B cell (primary cell): ENCODE measurements around the gene ABCA13. TPM values are rescaled to one million over a fixed set of nuclear protein-coding genes. Genes with fewer than 3 reads are reported as not detected.

Source experiments
- ATAC-seq: fragments of 200-7000 bp; cut with Tn5 transposase; one replicate; pipeline ENCODE4 v1.10.0; 2021; ENCODE audit warnings: low read depth, mild to moderate bottlenecking, moderate number of reproducible peaks, moderate library complexity
- CTCF ChIA-PET: fragments of 350-600 bp; sonication (Branson Sonifier 250); formaldehyde crosslinking; loops from one replicate; lab custom pipeline; 2021; ENCODE audit warnings: antibody characterized with exemption, inconsistent platforms; lab: Charles Lee
- POLR2A ChIA-PET: fragments of 350-600 bp; sonication (Branson Sonifier 250); formaldehyde crosslinking; loops from one replicate; lab custom pipeline; 2021; ENCODE audit warnings: antibody characterized with exemption; lab: Charles Lee
- DNase-seq: peaks from one replicate; pipeline ENCODE4 v3.0.0; 2013
- H2AFZ ChIP-seq: 2 replicates; pipeline ENCODE4 v1.6.1; 2012; ENCODE audit warnings: mild to moderate bottlenecking, low read depth, low read length; ENCODE audit not compliant: insufficient read depth, poor library complexity, severe bottlenecking
- H3K27ac ChIP-seq, 2 donors: 1 replicate in 1 of 2; 2 replicates in 1 of 2; pipeline ENCODE4 v1.5.1; 2012 to 2013; ENCODE audit warnings: low read length in 2 of 2, mild to moderate bottlenecking in 2 of 2, moderate library complexity in 1 of 2
- H3K27me3 ChIP-seq, 4 experiments: fragments of 200-600 bp in 1 of 4; sonication (generic) in 1 of 4; replicated peaks in 1 of 4; 1 replicate in 2 of 4; 2 replicates in 2 of 4; pipeline versions ENCODE4 v1.6.1 to v1.7.0; 2013 to 2016; ENCODE audit warnings: low read length in 3 of 4, mild to moderate bottlenecking in 2 of 4, mixed read lengths in 1 of 4, moderate library complexity in 1 of 4; ENCODE audit not compliant: insufficient read depth in 4 of 4, control insufficient read depth in 3 of 4; ENCODE audit errors: control extremely low read depth in 1 of 4
- H3K36me3 ChIP-seq, 2 experiments: replicated peaks in 1 of 2; 1 replicate in 1 of 2; 2 replicates in 1 of 2; pipeline versions ENCODE4 v1.6.1 to v1.7.1; 2013; ENCODE audit warnings: low read length in 1 of 2; ENCODE audit not compliant: insufficient read depth in 2 of 2, control insufficient read depth in 1 of 2; ENCODE audit errors: control extremely low read depth in 1 of 2, extremely low read depth in 1 of 2
- H3K4me1 ChIP-seq, 2 donors: fragments of 200-600 bp in 1 of 2; sonication (generic) in 1 of 2; 1 replicate in 1 of 2; 2 replicates in 1 of 2; pipeline versions ENCODE4 v1.5.1 to v1.6.1; 2013 to 2017; ENCODE audit warnings: low read length in 2 of 2; ENCODE audit not compliant: control insufficient read depth in 2 of 2, insufficient read depth in 2 of 2
- H3K4me2 ChIP-seq: replicated peaks from 2 replicates; pipeline ENCODE3; 2012; ENCODE audit warnings: mild to moderate bottlenecking, low read depth, low read length; ENCODE audit not compliant: poor library complexity, severe bottlenecking
- H3K4me3 ChIP-seq, 5 experiments: fragments of 200-600 bp in 1 of 5; sonication (generic) in 1 of 5; 1 replicate in 3 of 5; 2 replicates in 2 of 5; pipeline versions ENCODE4 v1.5.1 to v1.7.0; 2011 to 2016; ENCODE audit warnings: low read length in 4 of 5, mild to moderate bottlenecking in 4 of 5, low read depth in 2 of 5, control low read depth in 1 of 5, moderate library complexity in 1 of 5; ENCODE audit not compliant: insufficient read depth in 1 of 5; ENCODE audit errors: control extremely low read depth in 1 of 5, extremely low read depth in 1 of 5
- H3K79me2 ChIP-seq: fragments of 200-600 bp; sonication (generic); one replicate; pipeline ENCODE4 v1.6.0; 2016; ENCODE audit warnings: low read length; ENCODE audit not compliant: control insufficient read depth, insufficient read depth
- H3K9ac ChIP-seq: fragments of 200-600 bp; sonication (generic); 2 replicates; pipeline ENCODE4 v1.6.1; 2017; ENCODE audit warnings: mild to moderate bottlenecking, low read length, moderate library complexity
- H3K9me3 ChIP-seq, 3 donors: one replicate each; pipeline versions ENCODE4 v1.6.1 to v1.7.1; 2013; ENCODE audit warnings: low read length in 2 of 3; ENCODE audit not compliant: control insufficient read depth in 2 of 3, insufficient read depth in 1 of 3; ENCODE audit errors: control extremely low read depth in 1 of 3
- H4K20me1 ChIP-seq: 2 replicates; pipeline ENCODE4 v1.6.0; 2012; ENCODE audit warnings: mild to moderate bottlenecking, low read length; ENCODE audit not compliant: insufficient read depth, control insufficient read depth, poor library complexity, severe bottlenecking
- H3K27ac Mint-ChIP-seq: one replicate; pipeline ENCODE4 v1.8.0; 2021; ENCODE audit warnings: mixed read lengths
- H3K27me3 Mint-ChIP-seq: one replicate; pipeline ENCODE4 v1.8.0; 2021; ENCODE audit warnings: mixed read lengths
- H3K4me1 Mint-ChIP-seq: one replicate; pipeline ENCODE4 v1.8.0; 2021; ENCODE audit warnings: mixed read lengths
- H3K4me3 Mint-ChIP-seq: one replicate; pipeline ENCODE4 v1.8.0; 2021; ENCODE audit warnings: mixed read lengths
- H3K9me3 Mint-ChIP-seq: one replicate; pipeline ENCODE4 v1.8.0; 2022; ENCODE audit warnings: mixed read lengths; ENCODE audit not compliant: insufficient read depth
- CTCF ChIP-seq: fragments of 200-600 bp; IDR thresholded peaks from one replicate; pipeline ENCODE4 v1.8.0; 2022; ENCODE audit warnings: antibody characterized with exemption, mild to moderate bottlenecking
- EZH2 ChIP-seq: IDR thresholded peaks from 2 replicates; pipeline ENCODE4 v1.6.1; 2012; ENCODE audit warnings: borderline replicate concordance, low read depth, mild to moderate bottlenecking, moderate library complexity, low read length; ENCODE audit not compliant: insufficient read depth, poor library complexity, severe bottlenecking
- WGBS: methylation state at CpG from one replicate; pipeline ENCODE4 v1.1.5; 2013; ENCODE audit warnings: missing lambda C conversion rate; ENCODE audit not compliant: insufficient coverage; 5-methylcytosine and 5-hydroxymethylcytosine counted together
- intact Hi-C: fragments of 100-400 bp; cut with micrococcal nuclease; formaldehyde crosslinking; loops from one replicate; pipeline ENCODE4 v1.10.0; 2022
- polyA plus RNA-seq: library from polyadenylated mRNA; depleted of rRNA; stranded (reverse); fragments of >200 nt; gene quantifications from 2 replicates; pipeline ENCODE4 v1.2.3, GENCODE V29; 2012
- total RNA-seq, 2 donors: library from RNA; stranded (reverse); fragments of 120-200 nt in 1 of 2; gene quantifications; 1 replicate in 1 of 2; 2 replicates in 1 of 2; pipeline versions ENCODE4 v1.2.3 to v1.2.4, GENCODE V29; 2013 to 2022

The ABCA13 gene
- total and polyA plus RNA-seq, 2 donors (not counting 1 experiment from before 2014, with no cell fraction given): not detected

GRCh38 chr7:48611993-48612392 lies 440.7 kb downstream of the ABCA13 start:
- Histone ChIP-seq H2AFZ (no peak overlapping the region), H4K20me1 (no peaks in the 10 kb centered on the region), H3K79me2 (no peaks in the 10 kb centered on the region), H3K36me3 (no peaks in the 10 kb centered on the region), H3K4me1 (no peaks in the 10 kb centered on the region), H3K9ac (no peak overlapping the region), H3K4me3 (no peak overlapping the region), H3K27ac (no peak overlapping the region), H3K9me3 (peaks cover 0 to 10% (median 0%) of the 10 kb centered on the region in 3 donors), H3K27me3 (no peaks in the 10 kb centered on the region), H3K4me2 (no peak overlapping the region)
- CTCF ChIA-PET: no interaction called here
- TF ChIP-seq CTCF (no peak), EZH2 (no peak)
- 90% methylated on average over 2 of the region's 3 CpGs for WGBS
- intact Hi-C loops: no loop called here
- Mint-ChIP-seq H3K9me3 (peaks cover 3% of the 10 kb centered on the region), H3K4me3 (no peak overlapping the region), H3K4me1 (no peaks in the 10 kb centered on the region), H3K27ac (no peak overlapping the region), H3K27me3 (no peaks in the 10 kb centered on the region)
- POLR2A ChIA-PET: no interaction called here
- ATAC-seq (no peak), DNase-seq (no peak)

GRCh38 chr7:48617508-48617907 lies 446.2 kb downstream of the ABCA13 start:
- Mint-ChIP-seq H3K4me3 (no peak overlapping the region), H3K4me1 (no peaks in the 10 kb centered on the region), H3K27ac (no peak overlapping the region), H3K9me3 (peaks cover 3% of the 10 kb centered on the region), H3K27me3 (no peaks in the 10 kb centered on the region)
- intact Hi-C loops: no loop called here
- TF ChIP-seq EZH2: no peak
- no peak for TF ChIP-seq CTCF
- 89% methylated on average over 7 of the region's 7 CpGs for WGBS
- H3K9ac ChIP-seq: no peak overlapping the region
- ChIA-PET POLR2A (no interaction called here), CTCF (no interaction called here)
- no peak overlapping the region for H3K4me2 ChIP-seq
- no peaks in the 10 kb centered on the region for H3K79me2 ChIP-seq
- H3K4me1 ChIP-seq: no peaks in the 10 kb centered on the region
- no peaks in the 10 kb centered on the region for H3K36me3 ChIP-seq
- H3K27ac ChIP-seq: no peak overlapping the region
- H3K9me3 ChIP-seq: peaks cover 0 to 5% (median 0%) of the 10 kb centered on the region in 3 donors
- H3K27me3 ChIP-seq: no peaks in the 10 kb centered on the region
- no peak overlapping the region for H3K4me3 ChIP-seq
- H4K20me1 ChIP-seq: no peaks in the 10 kb centered on the region
- H2AFZ ChIP-seq: no peak overlapping the region
- ATAC-seq (no peak), DNase-seq (no peak)
